Measurements from ENCODE around the gene MAP3K3. TPM values are rescaled to one million over a fixed set of nuclear protein-coding genes. Genes with fewer than 3 reads are reported as not detected.

The MAP3K3 gene
- total RNA-seq, 1 experiment from 2014 or later: 14.1 TPM

DNA sequence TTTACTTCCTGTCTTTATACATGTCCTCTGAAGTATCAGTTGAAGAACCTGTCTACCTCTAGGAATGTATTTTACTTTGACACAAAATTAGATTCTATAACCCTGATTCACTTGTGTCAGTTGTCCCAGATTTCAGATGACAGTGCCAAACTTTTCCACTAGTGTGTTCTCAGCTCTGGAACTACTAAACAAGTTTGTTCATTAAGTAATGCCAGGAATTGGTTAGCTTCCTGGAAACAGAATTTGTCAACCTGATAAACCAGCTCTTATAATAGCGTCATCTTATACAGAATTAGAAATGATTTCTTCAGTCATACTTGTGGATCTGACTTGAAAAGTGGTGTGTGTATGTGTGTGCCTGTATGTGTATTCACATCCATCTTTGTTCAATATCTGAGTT lies 7.4 kb downstream of the MAP3K3 start:
- Histone ChIP-seq H3K4me2 (no peak overlapping the region), H3K79me2 (ENCODE audit: low read depth) (no peaks in the 10 kb centered on the region), H2AFZ (no peak overlapping the region), H3K4me3 (no peak overlapping the region), H3K27me3 (ENCODE audit: insufficient read depth, low read depth) (no peaks in the 10 kb centered on the region), H3K36me3 (ENCODE audit: low read depth) (no peaks in the 10 kb centered on the region), H3K9me3 (ENCODE audit: insufficient read depth, low read depth) (no peaks in the 10 kb centered on the region), H3K27ac (no peak overlapping the region), H4K20me1 (ENCODE audit: insufficient read depth) (no peaks in the 10 kb centered on the region), H3K4me1 (replicated peaks; ENCODE audit: insufficient read depth) (no peaks in the 10 kb centered on the region), H3K9me2 (ENCODE audit: insufficient read depth) (no peaks in the 10 kb centered on the region), H3F3A (ENCODE audit: insufficient read depth, low read depth) (no peaks in the 10 kb centered on the region)
- ChIA-PET CTCF (no interaction called here), POLR2A (ENCODE audit: unreplicated experiment) (interaction anchor here (0.6 kb wide), 1 partner anchor 1246 kb away, joined by 3 read pairs; no protein-coding TSS in a partner anchor)
- no TSS peak for BruUV-seq (replicated peaks)
- DNase-seq: peak in 1 of 2 experiments; percentile 40
- intact Hi-C loops (cut with micrococcal nuclease; ENCODE audit: unreplicated experiment): no loop called here
- no peak for TF ChIP-seq CTCF (conservative IDR thresholded peaks at IDR 0.05)
- TF ChIP-seq EZH2 (IDR thresholded peaks at IDR 0.05; ENCODE audit: low read depth): no peak

DNA sequence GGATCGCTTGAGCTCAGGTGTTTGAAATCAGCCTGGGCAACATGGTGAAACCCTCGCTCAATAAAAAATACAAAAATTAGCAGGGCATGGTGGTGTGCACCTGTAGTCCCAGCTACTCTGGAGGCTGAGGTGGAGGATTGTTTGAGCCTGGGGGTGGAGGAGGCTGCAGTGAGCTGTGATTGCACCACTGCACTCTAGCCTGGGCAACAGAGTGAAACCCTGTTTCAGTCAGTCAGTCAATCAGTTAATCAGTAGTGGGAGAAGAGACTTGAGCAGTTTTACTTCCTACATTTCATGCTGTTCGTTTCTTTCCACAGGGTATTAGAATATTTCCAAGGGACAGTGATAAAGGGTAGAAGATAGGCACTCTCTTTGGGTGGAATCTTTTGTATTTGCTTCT lies 8.8 kb downstream of the MAP3K3 start:
- POLR2A ChIA-PET (ENCODE audit: unreplicated experiment): no interaction called here

DNA sequence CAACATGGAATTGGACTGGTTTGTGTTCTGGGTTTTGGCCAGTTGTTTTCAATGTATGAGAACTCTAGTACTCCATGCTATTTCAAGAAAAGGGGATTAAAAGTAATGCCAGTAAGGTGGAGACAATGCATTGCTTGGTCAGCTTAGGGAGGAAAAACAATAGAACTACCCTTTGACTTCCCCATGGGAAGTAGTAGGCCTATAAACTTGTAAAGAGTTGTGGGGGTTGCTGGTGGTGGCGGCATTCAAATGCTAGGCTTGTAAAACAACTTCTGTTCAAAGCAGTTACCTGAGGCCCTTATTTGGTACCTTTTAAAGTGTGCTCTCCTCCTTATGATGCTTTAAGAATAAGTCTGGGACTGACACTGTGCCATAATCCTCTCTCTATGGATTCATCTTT lies 9.4 kb downstream of the MAP3K3 start:
- H3K4me2 ChIP-seq: no peak overlapping the region
- H3F3A ChIP-seq (ENCODE audit: insufficient read depth, low read depth): no peaks in the 10 kb centered on the region
- no peaks in the 10 kb centered on the region for H3K4me1 ChIP-seq (replicated peaks; ENCODE audit: insufficient read depth)
- no peaks in the 10 kb centered on the region for H3K9me3 ChIP-seq (ENCODE audit: insufficient read depth, low read depth)
- no peak overlapping the region for H3K27ac ChIP-seq
- ChIA-PET POLR2A (ENCODE audit: unreplicated experiment) (no interaction called here), CTCF (no interaction called here)
- H3K27me3 ChIP-seq (ENCODE audit: insufficient read depth, low read depth): no peaks in the 10 kb centered on the region
- H2AFZ ChIP-seq: no peak overlapping the region
- BruUV-seq (replicated peaks): no TSS peak
- intact Hi-C loops (cut with micrococcal nuclease; ENCODE audit: unreplicated experiment): no loop called here
- no peaks in the 10 kb centered on the region for H3K79me2 ChIP-seq (ENCODE audit: low read depth)
- H3K36me3 ChIP-seq (ENCODE audit: low read depth): no peaks in the 10 kb centered on the region
- H4K20me1 ChIP-seq (ENCODE audit: insufficient read depth): no peaks in the 10 kb centered on the region
- TF ChIP-seq EZH2 (IDR thresholded peaks at IDR 0.05; ENCODE audit: low read depth): no peak
- no peak for DNase-seq
- H3K9me2 ChIP-seq (ENCODE audit: insufficient read depth): no peaks in the 10 kb centered on the region
- no peak overlapping the region for H3K4me3 ChIP-seq

More for the DNA sequence above, 8.8 kb downstream of the MAP3K3 start:
- no peaks in the 10 kb centered on the region for H3K79me2 ChIP-seq (ENCODE audit: low read depth)
- no peaks in the 10 kb centered on the region for H3K4me1 ChIP-seq (replicated peaks; ENCODE audit: insufficient read depth)
- H3K4me3 ChIP-seq: no peak overlapping the region
- CTCF ChIA-PET: no interaction called here
- H3K4me2 ChIP-seq: no peak overlapping the region
- intact Hi-C loops (cut with micrococcal nuclease; ENCODE audit: unreplicated experiment): no loop called here
- no peaks in the 10 kb centered on the region for H4K20me1 ChIP-seq (ENCODE audit: insufficient read depth)
- H3K36me3 ChIP-seq (ENCODE audit: low read depth): no peaks in the 10 kb centered on the region
- no peaks in the 10 kb centered on the region for H3K9me2 ChIP-seq (ENCODE audit: insufficient read depth)
- TF ChIP-seq EZH2 (IDR thresholded peaks at IDR 0.05; ENCODE audit: low read depth): no peak
- no peak for TF ChIP-seq CTCF (conservative IDR thresholded peaks at IDR 0.05)
- no peak overlapping the region for H2AFZ ChIP-seq
- H3K27me3 ChIP-seq (ENCODE audit: insufficient read depth, low read depth): no peaks in the 10 kb centered on the region
- no peak for DNase-seq
- no peak overlapping the region for H3K27ac ChIP-seq
- no peaks in the 10 kb centered on the region for H3F3A ChIP-seq (ENCODE audit: insufficient read depth, low read depth)
- no TSS peak for BruUV-seq (replicated peaks)
- no peaks in the 10 kb centered on the region for H3K9me3 ChIP-seq (ENCODE audit: insufficient read depth, low read depth)

DNA sequence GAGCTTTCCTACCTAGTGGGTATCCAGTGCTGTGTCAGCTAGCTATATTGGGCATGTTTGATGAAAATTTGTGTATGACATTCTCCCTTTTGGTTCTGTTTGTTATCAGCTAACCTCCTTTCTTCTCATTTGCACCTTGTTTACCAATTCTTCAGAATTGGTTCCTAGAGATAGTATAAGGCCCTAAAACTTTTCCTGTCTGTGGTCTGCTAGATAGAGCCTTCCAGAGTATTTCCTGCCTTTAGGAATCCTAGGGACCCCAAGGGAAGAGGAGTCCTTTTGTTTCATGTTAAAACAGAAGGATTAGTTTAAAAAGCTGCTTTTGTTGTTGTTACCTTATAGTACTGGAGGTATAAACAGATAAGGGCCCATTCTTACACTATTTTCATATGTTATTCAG lies 11.5 kb downstream of the MAP3K3 start:
- Histone ChIP-seq H2AFZ (no peak overlapping the region), H3K27me3 (ENCODE audit: insufficient read depth, low read depth) (no peaks in the 10 kb centered on the region), H3K4me3 (no peak overlapping the region), H3K4me1 (replicated peaks; ENCODE audit: insufficient read depth) (no peaks in the 10 kb centered on the region), H4K20me1 (ENCODE audit: insufficient read depth) (no peaks in the 10 kb centered on the region), H3K4me2 (no peak overlapping the region), H3K9me2 (ENCODE audit: insufficient read depth) (no peaks in the 10 kb centered on the region), H3F3A (ENCODE audit: insufficient read depth, low read depth) (no peaks in the 10 kb centered on the region), H3K79me2 (ENCODE audit: low read depth) (no peaks in the 10 kb centered on the region), H3K9me3 (ENCODE audit: insufficient read depth, low read depth) (no peaks in the 10 kb centered on the region), H3K36me3 (ENCODE audit: low read depth) (no peaks in the 10 kb centered on the region), H3K27ac (no peak overlapping the region)
- no TSS peak for BruUV-seq (replicated peaks)
- CTCF ChIA-PET: interaction anchor here (0.7 kb wide), 1 partner anchor 170 kb away, joined by 5 read pairs; no protein-coding TSS in a partner anchor
- POLR2A ChIA-PET (ENCODE audit: unreplicated experiment): no interaction called here
- DNase-seq: no peak
- no peak for TF ChIP-seq EZH2 (IDR thresholded peaks at IDR 0.05; ENCODE audit: low read depth)
- TF ChIP-seq CTCF (conservative IDR thresholded peaks at IDR 0.05): no peak
- intact Hi-C loops (cut with micrococcal nuclease; ENCODE audit: unreplicated experiment): no loop called here
